ENCODE measurements around the gene CD209.

Gene CD209

DNA sequence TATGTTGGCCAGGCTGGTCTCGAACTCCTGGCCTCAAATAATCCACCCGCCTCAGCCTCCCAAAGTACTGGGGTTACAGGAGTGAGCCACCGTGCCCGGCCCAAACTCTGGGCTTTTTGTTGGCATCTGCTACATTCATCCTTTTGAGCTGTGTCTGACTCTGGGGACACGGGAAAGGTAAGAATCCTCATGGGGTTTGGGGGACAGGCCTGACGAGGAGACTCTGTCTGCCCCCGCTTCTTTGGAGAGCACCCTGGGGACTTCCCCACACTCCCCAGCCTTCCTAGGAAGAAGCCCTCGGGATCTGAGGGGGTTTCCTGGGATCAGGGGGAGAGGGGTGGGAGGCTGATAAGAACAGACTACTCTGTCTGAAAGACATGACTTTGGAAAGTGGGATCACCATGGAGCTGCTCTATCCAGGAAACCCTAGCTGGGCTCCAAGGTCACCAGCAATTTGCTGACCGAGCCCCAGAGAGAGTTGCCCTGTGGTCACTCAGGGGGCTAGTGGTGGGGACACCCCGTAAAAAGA lies 37.3 kb downstream of the CD209 start:
- no peak for DNase-seq

DNA sequence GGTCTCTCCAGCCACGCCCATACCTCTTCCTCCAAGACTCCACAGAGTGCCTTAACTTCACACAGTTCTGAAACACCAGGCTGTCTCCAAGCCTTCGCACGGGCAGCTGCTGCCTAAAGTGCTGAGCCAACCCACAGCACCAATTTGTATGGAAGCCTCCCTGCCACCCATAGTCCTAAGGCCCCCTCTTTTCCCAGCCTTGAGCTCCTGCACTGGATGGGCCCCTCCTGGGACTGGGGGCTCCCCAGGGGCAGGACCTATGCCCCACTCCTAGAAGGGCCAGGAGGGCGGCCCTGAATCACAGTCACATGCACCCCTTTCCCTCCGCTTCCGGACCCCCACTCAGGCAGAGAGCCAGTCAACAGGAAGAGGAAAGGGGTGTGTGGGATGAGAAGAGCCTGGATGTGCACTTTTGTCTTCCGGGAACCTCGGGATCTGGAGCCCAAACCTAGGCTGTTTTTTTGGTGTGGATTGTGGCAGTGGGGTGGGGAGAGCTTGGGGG lies 40.3 kb downstream of the CD209 start:
- no peak for DNase-seq

- no peak for DNase-seq
Observed at GRCh38 chr19:7706188-7706954, 41.0 kb downstream of the CD209 start.

DNA sequence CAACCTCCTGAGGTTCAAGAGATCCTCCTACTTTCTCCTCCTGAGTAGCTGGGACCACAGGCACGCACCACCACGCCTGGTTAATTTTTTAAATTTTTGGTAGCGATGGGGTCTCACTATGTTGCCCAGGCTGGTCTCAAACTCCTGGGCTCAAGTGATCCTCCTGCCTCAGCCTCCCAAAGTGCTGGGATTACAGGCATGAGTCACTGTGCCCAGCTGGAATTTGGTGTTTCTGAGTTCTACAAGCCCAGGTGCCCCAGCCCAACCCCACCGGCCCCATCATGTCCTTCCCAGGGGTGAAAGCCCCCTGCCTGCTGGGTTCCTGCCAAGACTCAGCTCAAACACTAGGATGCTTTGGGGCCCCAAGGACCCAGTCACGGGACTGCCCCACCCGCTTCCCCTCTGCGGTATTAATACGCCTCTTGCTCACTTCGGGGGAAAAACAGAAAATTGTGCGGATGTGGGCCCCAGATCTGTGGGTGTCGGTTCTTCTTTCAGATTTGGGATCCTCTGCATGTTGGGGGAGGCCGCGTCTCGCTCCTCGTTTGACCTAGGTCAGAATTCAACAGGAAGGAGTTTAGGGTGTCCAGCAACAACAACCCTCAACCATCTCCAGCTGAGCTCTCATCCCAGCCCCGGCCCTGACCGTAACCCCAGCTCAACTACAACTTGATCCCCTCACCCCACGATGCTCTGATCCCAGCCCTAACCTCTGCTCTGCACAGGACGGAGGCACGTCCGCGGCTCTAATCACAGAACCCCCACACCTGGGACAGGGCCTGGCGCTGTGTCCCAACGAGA lies 41.7 kb downstream of the CD209 start:
- peak in 1 of 56 donors; percentile 3 for DNase-seq

DNA sequence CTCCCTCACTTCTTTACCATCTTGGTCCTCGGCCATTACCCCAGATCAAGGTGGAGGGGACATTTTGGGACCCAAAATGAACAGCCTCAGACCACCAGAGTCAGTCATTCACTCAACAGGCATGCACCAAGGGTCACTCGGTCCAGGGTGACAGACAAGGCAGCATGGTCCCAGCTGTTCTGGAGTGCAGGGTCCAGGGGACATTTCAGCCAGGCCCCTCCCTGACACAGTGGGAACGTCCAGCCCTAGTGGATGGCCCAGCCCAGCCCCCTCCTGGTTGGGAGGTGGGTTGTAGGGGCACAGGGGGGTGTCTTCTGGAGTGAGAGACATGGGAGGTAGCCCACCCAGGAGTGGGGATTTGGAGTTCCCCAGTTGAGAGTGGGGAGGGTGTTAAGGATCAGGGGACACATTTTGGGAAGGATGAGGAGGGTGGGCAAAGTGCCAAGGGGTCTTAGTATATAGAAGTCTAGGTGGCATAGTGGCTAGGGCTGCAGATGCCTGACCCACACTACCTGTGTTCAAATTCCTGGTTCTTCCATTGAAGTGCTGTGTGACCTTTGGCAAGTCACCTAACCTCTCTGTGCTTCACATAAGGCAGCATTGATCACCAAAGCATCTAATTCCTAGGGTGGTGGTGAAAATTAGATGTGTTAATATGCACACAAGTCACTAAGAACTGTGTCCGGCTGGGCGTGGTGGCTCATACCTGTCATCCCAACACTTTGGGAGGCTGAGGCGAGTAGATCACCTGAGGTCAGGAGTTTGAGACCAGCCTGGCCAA lies 42.9 kb downstream of the CD209 start:
- no peak for DNase-seq

- DNase-seq = no peak
Observed at GRCh38 chr19:7703332-7703731, 44.0 kb downstream of the CD209 start.

DNA sequence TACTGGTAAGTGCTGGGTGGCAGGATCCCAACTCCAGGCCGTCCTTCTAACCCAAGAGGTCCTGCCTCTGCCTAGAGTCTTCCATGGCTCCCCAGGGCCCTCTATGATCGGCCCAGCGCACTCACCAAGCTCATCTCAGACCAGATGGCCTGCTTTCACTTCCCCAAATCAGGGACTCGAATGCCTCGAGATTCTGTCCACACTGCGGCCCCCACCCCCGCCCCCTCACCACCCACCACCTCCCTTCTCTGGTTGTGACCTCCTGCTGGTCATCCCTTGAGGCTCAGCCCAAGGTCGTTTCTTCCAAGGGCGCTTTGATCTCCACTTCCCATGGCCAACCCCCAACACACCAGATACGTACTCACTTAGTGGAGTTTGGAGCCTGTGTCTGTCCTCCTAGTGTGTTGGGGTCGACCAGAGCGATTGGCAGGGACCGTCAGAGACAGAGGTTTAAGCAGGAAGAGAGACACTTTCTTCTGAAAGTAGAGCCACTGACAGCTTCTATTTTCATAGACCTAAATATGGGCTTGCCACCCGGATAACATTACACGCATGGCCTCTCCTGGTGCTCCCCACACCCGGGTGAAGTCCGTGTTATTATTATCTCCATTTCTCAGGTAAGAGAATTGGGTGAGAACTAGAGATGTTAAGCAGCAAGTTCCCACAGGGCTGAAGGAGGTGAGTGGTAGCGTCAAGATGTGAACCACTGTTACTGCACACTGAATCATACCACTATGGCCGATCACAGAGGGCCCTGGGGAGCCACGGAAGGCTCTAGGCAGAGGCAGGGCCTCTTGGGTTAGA lies 45.5 kb downstream of the CD209 start, which contains the start of gene FCER2:
FCER2 (minus strand) TSS at position 478 of the 804 bp plus-strand sequence. CDS start 2,371 bp downstream, outside the sequence.
- DNase-seq = no peak

DNA sequence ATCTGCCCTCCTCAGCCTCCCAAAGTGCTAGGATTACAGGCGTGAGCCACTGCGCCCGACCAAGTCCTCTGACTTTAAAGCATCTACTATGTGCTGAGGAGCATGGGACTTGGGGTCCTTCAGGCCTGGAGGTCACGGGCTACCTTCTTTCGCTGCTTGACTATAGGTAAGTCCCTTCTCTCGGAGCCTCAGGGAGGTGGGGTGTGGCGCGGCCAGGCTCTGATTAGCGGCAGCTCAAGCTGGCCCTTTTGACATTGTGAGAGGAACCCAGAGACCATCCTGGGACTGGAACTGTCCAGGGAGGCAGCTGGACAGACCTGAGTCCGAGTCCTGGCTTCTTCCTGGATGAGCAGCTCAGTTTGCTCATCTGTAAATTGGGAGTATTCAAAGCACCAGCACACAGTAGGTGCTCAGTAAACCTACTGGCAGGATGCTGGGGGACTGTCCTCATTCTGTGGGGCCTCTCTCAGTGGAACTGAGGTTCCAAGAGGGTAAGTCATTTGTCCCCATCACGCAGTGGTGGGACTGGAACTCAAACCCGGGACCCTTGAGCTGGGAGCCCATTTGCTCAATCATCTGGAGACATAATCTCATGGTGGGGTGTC lies 46.2 kb downstream of the CD209 start:
- DNase-seq = no peak

DNA sequence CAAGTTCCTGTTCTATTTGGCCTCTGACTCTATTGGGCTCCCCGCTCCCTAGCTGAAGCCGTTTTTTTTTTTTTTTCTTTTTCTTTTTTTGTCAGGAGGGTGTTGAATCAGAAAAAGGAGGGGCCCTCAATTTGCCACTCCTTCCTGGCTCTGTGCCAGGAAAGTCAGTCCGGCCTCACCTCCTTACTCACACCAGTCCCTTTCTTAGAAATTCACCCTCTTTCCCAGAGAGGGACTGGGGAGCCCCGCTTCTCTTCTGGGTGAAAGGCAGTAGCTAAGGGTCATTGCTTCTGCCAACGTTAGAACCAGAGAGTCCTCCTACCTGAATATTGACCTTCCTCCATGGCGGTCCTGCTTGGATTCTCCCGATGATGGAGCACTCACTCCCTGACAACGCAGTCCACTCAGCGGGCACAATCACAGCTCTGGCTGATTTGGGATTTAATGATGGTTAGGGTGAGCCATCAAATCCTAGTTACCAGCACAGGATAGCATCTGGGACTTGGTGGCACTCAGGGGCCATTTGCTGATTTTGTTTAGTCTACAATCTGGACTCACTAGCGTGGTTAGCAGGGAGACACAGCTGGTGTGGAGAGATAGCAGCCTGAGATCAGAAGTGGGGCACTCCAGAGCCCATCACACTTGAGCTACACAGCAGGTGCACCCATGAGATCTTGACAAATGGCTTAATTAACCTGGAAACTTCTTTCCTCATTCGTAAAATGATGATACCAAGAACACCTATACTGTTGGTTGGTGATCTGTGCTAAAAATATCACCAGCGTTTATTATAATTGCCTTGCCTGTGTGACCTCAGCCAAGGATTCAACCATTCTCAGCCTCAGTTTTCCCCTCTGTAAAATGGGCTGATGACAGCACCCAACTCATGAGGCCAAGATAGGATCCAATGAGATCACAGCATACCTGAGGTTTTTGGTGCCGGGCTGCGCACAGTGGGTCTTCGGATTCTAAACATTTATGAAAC lies 47.6 kb downstream of the CD209 start:
- no peak for DNase-seq

DNA sequence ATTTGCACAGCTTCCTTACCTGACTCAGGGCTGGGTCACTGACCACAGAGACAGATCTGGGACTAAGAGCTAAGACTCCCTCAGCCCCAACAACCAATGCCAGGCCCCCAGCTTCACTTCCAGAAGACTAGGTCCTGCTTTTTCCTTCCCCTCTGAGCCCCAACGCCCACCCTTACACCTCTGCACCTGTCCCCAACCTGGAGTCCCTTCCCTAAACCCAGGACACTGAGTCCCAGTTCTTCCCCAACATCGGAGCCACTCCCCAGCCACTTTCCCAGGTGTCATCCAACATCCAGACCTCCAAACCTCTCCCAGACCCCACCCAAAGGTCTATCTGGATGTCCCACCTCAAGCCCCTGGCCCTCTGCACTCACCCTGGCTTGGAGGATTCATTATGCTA lies 48.3 kb downstream of the CD209 start:
- no peak for DNase-seq

GRCh38 chr19:7698583-7698982 lies 48.8 kb downstream of the CD209 start:
- no peak for DNase-seq

DNA sequence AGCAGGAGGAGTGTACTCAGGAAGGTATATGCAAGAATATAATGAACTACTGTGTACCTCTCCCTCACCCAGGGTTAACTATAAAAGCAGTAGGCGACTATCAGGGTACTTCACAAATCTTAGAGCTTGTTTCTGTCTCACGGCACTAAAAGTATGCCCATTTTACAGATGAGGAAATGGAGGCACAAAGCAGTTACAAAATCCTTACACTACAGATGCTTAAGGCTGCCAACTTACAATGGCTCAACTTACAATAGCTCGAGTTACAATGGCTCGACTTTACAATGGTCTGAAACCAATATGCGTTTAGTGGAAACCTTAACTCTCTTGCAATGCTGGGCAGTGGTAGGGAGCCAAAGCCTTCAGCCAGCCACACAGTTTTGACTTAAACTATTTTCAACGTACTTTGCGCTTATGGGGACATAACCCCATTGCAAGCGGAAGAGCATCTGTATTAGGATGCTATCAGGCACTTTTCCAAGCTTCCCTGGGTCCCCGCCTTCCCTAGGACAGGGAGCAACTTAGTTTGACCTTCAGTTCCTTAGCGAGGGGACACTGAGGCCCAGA lies 49.5 kb downstream of the CD209 start:
- DNase-seq = no peak

DNA sequence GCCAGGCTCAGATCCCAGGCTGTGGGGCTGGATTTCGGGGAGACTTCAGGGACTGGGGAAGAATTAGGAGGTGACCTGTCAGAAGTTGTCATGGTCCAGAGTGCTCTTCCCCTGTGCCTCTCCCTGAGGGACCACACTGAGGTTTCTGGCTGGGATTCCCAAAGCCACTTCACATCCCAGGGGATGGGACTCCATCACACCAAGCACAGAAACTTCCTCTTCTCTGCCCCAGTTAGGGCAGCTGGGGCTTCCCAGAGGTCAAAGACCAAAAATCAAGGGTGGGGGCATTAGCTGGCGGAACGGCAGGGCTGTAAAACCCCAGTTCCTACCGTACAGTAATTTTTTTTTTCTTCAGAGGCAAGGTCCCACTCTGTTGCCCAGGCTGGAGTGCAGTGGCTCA lies 52.8 kb downstream of the CD209 start:
- no peak for DNase-seq

DNA sequence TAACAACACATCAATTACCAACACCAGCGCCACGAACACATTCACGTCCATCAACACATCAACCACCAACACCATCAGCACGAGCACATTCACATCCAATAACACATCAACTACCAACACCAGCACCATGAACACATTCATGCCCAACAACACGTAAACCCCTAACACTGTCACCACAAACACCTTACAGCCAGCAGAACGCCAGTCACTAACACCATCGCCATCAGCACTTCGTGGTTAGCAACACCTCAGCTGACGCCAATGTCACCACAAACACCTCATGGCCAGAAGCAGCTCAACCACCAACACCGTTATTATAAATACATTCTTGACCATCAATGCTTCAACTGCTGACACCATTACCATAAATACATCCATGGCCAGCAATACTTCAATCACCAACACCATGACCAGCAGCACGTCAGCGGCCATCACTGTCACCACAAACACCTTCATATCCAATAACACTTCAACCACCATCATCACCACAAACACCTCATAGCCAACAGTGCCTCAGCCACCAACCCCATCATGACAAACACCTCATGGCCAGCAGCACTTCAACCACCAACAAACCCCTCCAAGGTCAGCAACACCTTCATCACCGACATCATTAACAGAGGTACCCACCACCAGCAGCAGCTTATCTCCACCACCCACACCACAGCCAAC lies 54.8 kb downstream of the CD209 start:
- DNase-seq = no peak

GRCh38 chr19:7691497-7691896 lies 55.8 kb downstream of the CD209 start:
- no peak for DNase-seq

DNA sequence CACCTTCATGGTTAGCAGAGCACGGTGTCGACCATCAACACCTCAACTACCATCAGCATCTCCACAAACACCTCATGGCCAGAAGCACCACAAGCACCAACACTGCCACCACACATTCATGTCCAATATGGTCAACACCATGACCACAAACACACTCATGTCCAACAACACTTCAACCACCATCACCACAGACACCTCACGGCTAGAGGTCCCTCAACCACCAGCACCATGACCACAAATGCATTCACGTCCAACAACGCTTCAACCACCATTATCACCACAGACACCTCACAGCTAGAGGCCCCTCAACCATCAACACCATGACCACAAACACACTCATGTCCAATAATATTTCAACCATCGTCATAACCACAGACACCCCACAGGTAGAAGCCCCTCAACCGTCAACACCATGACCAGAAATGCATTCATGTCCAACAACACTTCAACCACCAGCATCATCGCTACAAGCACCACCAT lies 56.5 kb downstream of the CD209 start:
- DNase-seq = no peak
